HG02588 (cell line): ENCODE measurements around the gene SEMA4A.

Source experiments
- ATAC-seq: cut with Tn5 transposase; IDR thresholded peaks from one replicate; pipeline ENCODE4 v1.9.1; 2021; ENCODE audit warnings: mild to moderate bottlenecking, moderate library complexity; ENCODE audit not compliant: unreplicated experiment

The SEMA4A gene

DNA sequence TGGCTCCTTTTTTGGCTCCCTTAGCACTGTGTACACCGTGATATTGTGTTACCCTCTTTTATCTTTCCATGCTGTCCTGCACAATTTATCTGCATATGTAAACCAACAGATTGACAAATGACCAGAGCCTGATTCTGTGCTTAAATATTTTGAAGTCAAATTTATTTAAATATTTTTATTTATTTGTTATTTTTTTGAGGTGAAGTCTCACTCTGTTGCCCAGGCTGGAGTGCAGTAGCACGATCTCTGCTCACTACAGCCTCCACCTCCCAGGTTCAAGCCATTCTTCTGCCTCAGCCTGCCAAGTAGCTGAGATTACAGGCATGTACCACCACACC lies 72.3 kb downstream of the SEMA4A start:
- ATAC-seq, result no peak

DNA sequence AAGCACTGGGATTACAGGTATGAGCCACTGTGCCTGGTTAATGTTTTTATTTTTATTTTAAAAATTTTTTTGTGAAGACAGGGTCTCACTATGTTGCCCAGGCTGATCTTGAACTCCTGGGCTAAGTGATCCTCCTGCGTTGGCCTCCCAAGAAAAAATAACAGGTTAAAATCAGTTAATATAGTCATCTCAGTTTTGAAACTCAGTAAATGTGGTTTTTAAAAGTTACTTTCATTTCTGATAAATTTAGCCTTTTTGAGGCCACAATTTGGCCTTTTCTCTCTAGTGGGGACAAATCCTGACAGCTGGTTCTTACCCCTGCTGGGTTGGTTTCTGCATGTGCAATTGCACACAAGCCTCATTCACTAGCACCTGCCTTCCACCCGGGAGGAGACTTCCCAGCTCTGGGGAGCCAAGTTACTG lies 72.7 kb downstream of the SEMA4A start:
- ATAC-seq, result no peak

GRCh38 chr1:156226782-156227181 lies 73.4 kb downstream of the SEMA4A start:
- ATAC-seq, result no peak
